SHP77 treated with DMSO at 0.1 percent for 48 hours (cell line): ENCODE data around the gene RGS6.

Source experiments
- DNase-seq: peaks from one replicate; lab custom pipeline; 2025; lab: John Stamatoyannopoulos, UW

RGS6 gene

GRCh38 chr14:71947947-71948500 lies 15.8 kb downstream of the RGS6 start:
- DNase-seq, result no peak

- no peak for DNase-seq
Observed at GRCh38 chr14:71952381-71953363, 20.4 kb downstream of the RGS6 start.

- no peak for DNase-seq
Observed at GRCh38 chr14:71956920-71957563, 24.8 kb downstream of the RGS6 start.

- DNase-seq, result no peak
Observed at GRCh38 chr14:71959055-71959454, 26.8 kb downstream of the RGS6 start.

GRCh38 chr14:71960494-71961353 lies 28.5 kb downstream of the RGS6 start:
- no peak for DNase-seq

- DNase-seq, result no peak
Observed at GRCh38 chr14:71961972-71962371, 29.7 kb downstream of the RGS6 start.

GRCh38 chr14:71964716-71965115 lies 32.5 kb downstream of the RGS6 start:
- no peak for DNase-seq

GRCh38 chr14:71966528-71966927 lies 34.3 kb downstream of the RGS6 start:
- no peak for DNase-seq

GRCh38 chr14:71967704-71968103 lies 35.5 kb downstream of the RGS6 start:
- DNase-seq, result no peak

- DNase-seq, result no peak
Observed at GRCh38 chr14:71970272-71970671, 38.0 kb downstream of the RGS6 start.

GRCh38 chr14:71985538-71986189 lies 53.4 kb downstream of the RGS6 start:
- DNase-seq, result no peak

GRCh38 chr14:71988476-71988875 lies 56.2 kb downstream of the RGS6 start:
- no peak for DNase-seq

- no peak for DNase-seq
Observed at GRCh38 chr14:71988939-71989338, 56.7 kb downstream of the RGS6 start.

GRCh38 chr14:71994416-71994815 lies 62.2 kb downstream of the RGS6 start:
- DNase-seq, result no peak

- DNase-seq, result no peak
Observed at GRCh38 chr14:71995741-71996140, 63.5 kb downstream of the RGS6 start.

GRCh38 chr14:71996610-71997009 lies 64.4 kb downstream of the RGS6 start:
- DNase-seq, result no peak

GRCh38 chr14:72000907-72001306 lies 68.7 kb downstream of the RGS6 start:
- DNase-seq, result no peak

- no peak for DNase-seq
Observed at GRCh38 chr14:72002731-72003130, 70.5 kb downstream of the RGS6 start.

GRCh38 chr14:72008666-72009065 lies 76.4 kb downstream of the RGS6 start:
- no peak for DNase-seq

- no peak for DNase-seq
Observed at GRCh38 chr14:72010474-72010873, 78.2 kb downstream of the RGS6 start.

- DNase-seq, result no peak
Observed at GRCh38 chr14:72013721-72014345, 81.6 kb downstream of the RGS6 start.
